Measurements from ENCODE around the gene GNB1. TPM values are rescaled to one million over a fixed set of nuclear protein-coding genes. Genes with fewer than 3 reads are reported as not detected.

The GNB1 gene
- total and polyA plus RNA-seq, 4 donors: 114 to 338 (median 191) TPM

DNA sequence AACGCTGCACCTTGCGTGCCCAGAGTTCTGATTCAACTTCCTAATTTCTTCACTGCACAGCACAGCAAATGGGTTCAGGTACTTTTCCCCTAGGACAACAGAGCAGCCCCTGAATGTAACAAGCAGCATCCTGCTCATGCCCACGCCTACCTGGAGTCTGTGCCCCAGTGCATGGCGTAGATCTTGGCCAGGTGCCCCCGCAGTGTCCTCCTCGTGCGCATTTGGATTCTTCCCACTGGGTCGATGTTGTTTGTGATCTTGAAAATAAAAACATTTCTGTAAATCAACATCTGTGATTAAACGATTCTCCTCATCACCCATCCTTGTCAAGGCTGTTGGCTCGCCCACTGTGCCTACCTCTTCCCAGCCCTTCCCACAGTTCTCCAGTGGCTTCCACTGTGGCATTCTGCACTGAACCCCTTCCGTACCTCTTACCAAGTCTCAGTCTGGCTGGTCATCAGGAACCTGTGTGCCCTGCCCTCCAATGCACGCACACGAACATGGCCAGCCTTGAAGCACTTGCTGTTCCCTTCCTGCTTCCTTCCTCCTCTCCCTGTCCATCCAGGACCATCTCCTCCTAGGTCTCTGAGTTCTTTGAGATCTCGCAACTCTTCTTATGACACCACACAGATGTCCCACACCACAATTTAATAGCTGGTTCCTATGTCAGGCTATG lies 75.1 kb downstream of the GNB1 start:
- Histone ChIP-seq H3K4me1 (ENCODE audit: control insufficient read depth in 5 of 5, insufficient read depth in 5 of 5, low read length in 5 of 5) (no peaks in the 10 kb centered on the region), H3K27me3 (ENCODE audit: control insufficient read depth in 3 of 3, insufficient read depth in 3 of 3, low read length in 2 of 3) (no peaks in the 10 kb centered on the region), H3K9me3 (ENCODE audit: control insufficient read depth in 4 of 4, insufficient read depth in 3 of 4, low read length in 3 of 4) (no peaks in the 10 kb centered on the region), H3K36me3 (ENCODE audit: control insufficient read depth in 4 of 4, insufficient read depth in 4 of 4, low read length in 4 of 4) (peaks cover 9 to 31% (median 23%) of the 10 kb centered on the region in 4 donors), H3K4me3 (no peak overlapping the region), H3K27ac (ENCODE audit: low read depth in 1 of 2, low read length in 1 of 2) (no peak overlapping the region), H3K9ac (ENCODE audit: insufficient read depth in 1 of 2, low read length in 2 of 2) (no peak overlapping the region)
- no peak for DNase-seq
- ATAC-seq (ENCODE audit: insufficient read depth, low FRiP score): no peak
- TF ChIP-seq, protein P1, sequence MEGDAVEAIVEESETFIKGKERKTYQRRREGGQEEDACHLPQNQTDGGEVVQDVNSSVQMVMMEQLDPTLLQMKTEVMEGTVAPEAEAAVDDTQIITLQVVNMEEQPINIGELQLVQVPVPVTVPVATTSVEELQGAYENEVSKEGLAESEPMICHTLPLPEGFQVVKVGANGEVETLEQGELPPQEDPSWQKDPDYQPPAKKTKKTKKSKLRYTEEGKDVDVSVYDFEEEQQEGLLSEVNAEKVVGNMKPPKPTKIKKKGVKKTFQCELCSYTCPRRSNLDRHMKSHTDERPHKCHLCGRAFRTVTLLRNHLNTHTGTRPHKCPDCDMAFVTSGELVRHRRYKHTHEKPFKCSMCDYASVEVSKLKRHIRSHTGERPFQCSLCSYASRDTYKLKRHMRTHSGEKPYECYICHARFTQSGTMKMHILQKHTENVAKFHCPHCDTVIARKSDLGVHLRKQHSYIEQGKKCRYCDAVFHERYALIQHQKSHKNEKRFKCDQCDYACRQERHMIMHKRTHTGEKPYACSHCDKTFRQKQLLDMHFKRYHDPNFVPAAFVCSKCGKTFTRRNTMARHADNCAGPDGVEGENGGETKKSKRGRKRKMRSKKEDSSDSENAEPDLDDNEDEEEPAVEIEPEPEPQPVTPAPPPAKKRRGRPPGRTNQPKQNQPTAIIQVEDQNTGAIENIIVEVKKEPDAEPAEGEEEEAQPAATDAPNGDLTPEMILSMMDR (IDR thresholded peaks at IDR 0.05; ENCODE audit: control extremely low read depth, extremely low read depth): no peak
- 92 to 93% methylated on average over 14 of the region's 14 CpGs for WGBS, 2 donors

DNA sequence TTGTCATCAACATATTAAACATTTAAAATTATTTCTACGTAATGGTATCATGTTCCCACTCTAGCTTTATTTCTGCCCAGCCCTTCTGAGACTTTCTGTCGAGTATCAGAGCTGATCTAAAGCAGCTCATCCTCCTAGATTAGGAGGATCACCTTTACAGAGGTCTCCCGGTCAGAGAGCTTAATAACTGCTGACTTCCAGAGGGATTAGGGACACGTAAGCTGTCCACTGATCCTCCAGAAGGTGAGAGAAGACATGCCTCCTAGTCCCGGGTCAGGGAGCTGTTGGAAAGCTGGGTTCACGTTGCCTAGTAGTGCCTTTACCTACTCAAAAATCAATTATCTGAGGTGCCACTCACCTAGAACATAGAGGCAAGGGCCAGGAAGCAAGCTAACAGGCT lies 81.4 kb downstream of the GNB1 start:
- 92 to 93% methylated on average over 6 of the region's 6 CpGs for WGBS, 2 donors
- Histone ChIP-seq H3K36me3 (ENCODE audit: control insufficient read depth in 4 of 4, insufficient read depth in 4 of 4, low read length in 4 of 4) (peaks cover 14 to 35% (median 25%) of the 10 kb centered on the region in 4 donors), H3K4me3 (no peak overlapping the region)

DNA sequence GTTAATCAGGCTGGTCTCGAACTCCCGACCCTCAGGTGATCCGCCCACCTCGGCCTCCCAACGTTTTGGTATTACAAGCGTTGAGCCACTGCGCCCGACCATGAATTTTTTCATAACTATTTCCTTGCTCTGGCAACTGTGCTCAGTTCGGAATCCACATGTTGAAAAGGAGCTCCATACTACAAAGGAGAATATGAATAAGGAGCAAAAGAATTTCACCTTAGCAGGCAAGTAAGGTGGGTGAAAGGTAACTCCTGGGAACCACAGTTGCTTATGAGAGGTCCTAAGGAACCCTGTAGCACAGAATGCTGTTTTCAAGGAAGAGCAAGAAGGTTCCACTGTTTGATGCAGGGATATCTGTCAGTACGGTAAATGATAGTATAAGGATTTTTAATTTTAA lies 82.7 kb downstream of the GNB1 start:
- DNase-seq (no peak), ATAC-seq (ENCODE audit: insufficient read depth, low FRiP score) (no peak)
- TF ChIP-seq, protein P1 (IDR thresholded peaks at IDR 0.05; ENCODE audit: control extremely low read depth, extremely low read depth): no peak
- Histone ChIP-seq H3K36me3 (ENCODE audit: control insufficient read depth in 4 of 4, insufficient read depth in 4 of 4, low read length in 4 of 4) (peaks cover 11 to 37% (median 27%) of the 10 kb centered on the region in 4 donors), H3K9me3 (ENCODE audit: control insufficient read depth in 4 of 4, insufficient read depth in 3 of 4, low read length in 3 of 4) (no peaks in the 10 kb centered on the region), H3K27ac (ENCODE audit: low read depth in 1 of 2, low read length in 1 of 2) (no peak overlapping the region), H3K27me3 (ENCODE audit: control insufficient read depth in 3 of 3, insufficient read depth in 3 of 3, low read length in 2 of 3) (no peaks in the 10 kb centered on the region), H3K4me1 (ENCODE audit: control insufficient read depth in 5 of 5, insufficient read depth in 5 of 5, low read length in 5 of 5) (no peaks in the 10 kb centered on the region), H3K4me3 (no peak overlapping the region), H3K9ac (ENCODE audit: insufficient read depth in 1 of 2, low read length in 2 of 2) (no peak overlapping the region)
- WGBS, 2 donors: 95 to 96% methylated on average over 10 of the region's 10 CpGs

More for the DNA sequence above, 81.4 kb downstream of the GNB1 start:
- DNase-seq (no peak), ATAC-seq (ENCODE audit: insufficient read depth, low FRiP score) (no peak)
- Histone ChIP-seq H3K9me3 (ENCODE audit: control insufficient read depth in 4 of 4, insufficient read depth in 3 of 4, low read length in 3 of 4) (no peaks in the 10 kb centered on the region), H3K4me1 (ENCODE audit: control insufficient read depth in 5 of 5, insufficient read depth in 5 of 5, low read length in 5 of 5) (no peaks in the 10 kb centered on the region), H3K27ac (ENCODE audit: low read depth in 1 of 2, low read length in 1 of 2) (no peak overlapping the region), H3K9ac (ENCODE audit: insufficient read depth in 1 of 2, low read length in 2 of 2) (no peak overlapping the region), H3K27me3 (ENCODE audit: control insufficient read depth in 3 of 3, insufficient read depth in 3 of 3, low read length in 2 of 3) (no peaks in the 10 kb centered on the region)
- TF ChIP-seq, protein P1 (IDR thresholded peaks at IDR 0.05; ENCODE audit: control extremely low read depth, extremely low read depth): no peak

DNA sequence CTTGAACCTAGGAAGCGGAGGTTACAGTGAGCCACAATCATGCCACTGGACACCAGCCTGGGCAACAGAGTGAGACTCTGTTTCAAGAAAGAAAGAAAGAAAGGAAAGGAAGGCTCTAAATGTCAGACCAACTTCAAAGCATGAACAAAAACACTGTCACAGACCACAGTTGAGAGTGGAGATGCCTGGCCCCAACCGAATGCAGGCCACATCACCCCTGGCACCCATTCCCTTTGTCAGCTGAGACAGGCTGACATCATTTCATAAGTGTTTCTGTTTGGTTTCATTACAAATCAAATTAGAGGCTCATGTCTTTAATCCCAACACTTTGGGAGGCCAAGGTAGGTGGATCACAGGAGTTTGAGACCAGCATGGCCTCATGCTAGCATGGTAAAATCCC lies 84.0 kb downstream of the GNB1 start:
- no peak overlapping the region for H3K4me3 ChIP-seq
- no peaks in the 10 kb centered on the region for H3K27me3 ChIP-seq (ENCODE audit: control insufficient read depth in 3 of 3, insufficient read depth in 3 of 3, low read length in 2 of 3)
- ATAC-seq (ENCODE audit: insufficient read depth, low FRiP score): no peak
- TF ChIP-seq, protein P1 (IDR thresholded peaks at IDR 0.05; ENCODE audit: control extremely low read depth, extremely low read depth): no peak
- no peak overlapping the region for H3K9ac ChIP-seq (ENCODE audit: insufficient read depth in 1 of 2, low read length in 2 of 2)
- H3K36me3 ChIP-seq (ENCODE audit: control insufficient read depth in 4 of 4, insufficient read depth in 4 of 4, low read length in 4 of 4): peaks cover 15 to 41% (median 26%) of the 10 kb centered on the region in 4 donors
- no peaks in the 10 kb centered on the region for H3K4me1 ChIP-seq (ENCODE audit: control insufficient read depth in 5 of 5, insufficient read depth in 5 of 5, low read length in 5 of 5)
- no peak overlapping the region for H3K27ac ChIP-seq (ENCODE audit: low read depth in 1 of 2, low read length in 1 of 2)
- DNase-seq: no peak
- no peaks in the 10 kb centered on the region for H3K9me3 ChIP-seq (ENCODE audit: control insufficient read depth in 4 of 4, insufficient read depth in 3 of 4, low read length in 3 of 4)
- WGBS, 2 donors: 86 to 97% methylated on average over 2 of the region's 2 CpGs

All from lung (tissue), 12 donors.